DND-41 (cell line): ENCODE measurements around the gene B4GALNT1.

Experiments
- ATAC-seq: fragments of 200-7000 bp; cut with Tn5 transposase; 3 replicates; pipeline ENCODE4 v1.9.1; 2021; ENCODE audit warnings: low read depth; ENCODE audit not compliant: insufficient read depth
- DNase-seq: peaks from one replicate; pipeline ENCODE4 v3.0.0-alpha.2; 2020
- H2AFZ ChIP-seq: 2 replicates; pipeline ENCODE4 v1.6.0; 2012; ENCODE audit warnings: low read depth, low read length
- H3K27ac ChIP-seq: 2 replicates; pipeline ENCODE4 v1.5.1; 2012; ENCODE audit warnings: low read length, inconsistent platforms
- H3K27me3 ChIP-seq: fragments of 200-600 bp; sonication (generic); 2 replicates; pipeline ENCODE4 v1.6.0; 2012; ENCODE audit warnings: low read length, mild to moderate bottlenecking, inconsistent platforms; ENCODE audit not compliant: insufficient read depth, poor library complexity
- H3K36me3 ChIP-seq: 2 replicates; pipeline ENCODE4 v1.5.1; 2012; ENCODE audit warnings: low read length, inconsistent platforms; ENCODE audit not compliant: insufficient read depth
- H3K4me1 ChIP-seq: 2 replicates; pipeline ENCODE4 v1.5.1; 2012; ENCODE audit warnings: mild to moderate bottlenecking, low read length; ENCODE audit not compliant: insufficient read depth
- H3K4me2 ChIP-seq: 2 replicates; pipeline ENCODE4 v1.6.0; 2012; ENCODE audit warnings: mild to moderate bottlenecking, moderate library complexity, low read length, inconsistent platforms; ENCODE audit not compliant: insufficient read depth
- H3K4me3 ChIP-seq, 2 experiments: fragments of 200-600 bp in 1 of 2; shearing (Covaris generic) in 1 of 2; 2 replicates each; pipeline ENCODE4 v1.5.1; 2012 to 2016; ENCODE audit warnings: inconsistent platforms in 2 of 2, low read length in 2 of 2, mild to moderate bottlenecking in 2 of 2, low read depth in 1 of 2, moderate library complexity in 1 of 2
- H3K79me2 ChIP-seq: 2 replicates; pipeline ENCODE4 v1.6.0; 2012; ENCODE audit warnings: low read length, inconsistent platforms; ENCODE audit not compliant: insufficient read depth
- H3K9ac ChIP-seq: 2 replicates; pipeline ENCODE4 v1.6.0; 2012; ENCODE audit warnings: low read depth, mild to moderate bottlenecking, inconsistent platforms, low read length, moderate library complexity
- H3K9me3 ChIP-seq: 2 replicates; pipeline ENCODE4 v1.5.1; 2012; ENCODE audit warnings: low read length, moderate library complexity, mild to moderate bottlenecking, inconsistent platforms; ENCODE audit not compliant: insufficient read depth, severe bottlenecking
- H4K20me1 ChIP-seq: 2 replicates; pipeline ENCODE4 v1.6.0; 2012; ENCODE audit warnings: low read length; ENCODE audit not compliant: insufficient read depth
- EZH2 ChIP-seq: IDR thresholded peaks from 3 replicates; pipeline ENCODE4 v1.6.1; 2012; ENCODE audit warnings: borderline replicate concordance, low read depth, mild to moderate bottlenecking, moderate library complexity, low read length, inconsistent platforms; ENCODE audit not compliant: severe bottlenecking
- TF ChIP-seq, protein P1 (sequence below): IDR thresholded peaks from 2 replicates; pipeline ENCODE4 v1.5.1; 2012; ENCODE audit warnings: borderline replicate concordance, low read length, moderate library complexity, mild to moderate bottlenecking; ENCODE audit not compliant: poor library complexity, severe bottlenecking; ENCODE audit errors: extremely low read depth

B4GALNT1 gene

DNA sequence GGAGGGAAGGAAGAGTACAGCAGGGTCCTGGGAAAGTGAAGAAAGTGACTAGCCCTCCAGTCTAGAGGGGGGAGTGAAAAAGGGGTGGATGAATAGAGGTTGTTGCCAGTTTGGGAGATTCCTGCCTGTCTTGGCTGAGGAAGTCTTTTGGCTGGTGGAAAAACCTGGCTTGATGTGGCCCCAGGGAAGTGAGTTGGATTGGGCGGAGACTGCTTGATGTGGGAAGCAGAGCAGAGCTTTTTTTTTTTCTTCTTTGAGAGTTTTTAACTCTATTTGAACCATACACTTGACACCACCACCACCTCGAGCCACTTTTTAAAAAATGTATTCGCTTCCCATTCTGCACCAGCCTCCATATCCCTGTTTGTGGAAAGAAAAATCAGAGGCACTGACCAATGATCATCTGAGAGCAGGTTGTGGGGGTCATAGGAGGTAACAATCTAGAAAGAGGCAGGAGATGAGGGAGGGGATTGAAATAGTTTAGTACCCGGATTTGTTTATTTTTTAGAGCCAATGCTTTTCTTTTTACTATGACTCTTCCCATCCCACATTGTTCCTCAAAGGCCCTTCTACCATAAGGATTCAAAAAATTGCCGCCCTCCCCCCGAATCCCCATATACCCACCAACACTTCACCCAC lies 29.1 kb downstream of the B4GALNT1 start:
- peaks cover 37% of the 10 kb centered on the region; the same call in 1 of the 2 replicates for H3K36me3 ChIP-seq

DNA sequence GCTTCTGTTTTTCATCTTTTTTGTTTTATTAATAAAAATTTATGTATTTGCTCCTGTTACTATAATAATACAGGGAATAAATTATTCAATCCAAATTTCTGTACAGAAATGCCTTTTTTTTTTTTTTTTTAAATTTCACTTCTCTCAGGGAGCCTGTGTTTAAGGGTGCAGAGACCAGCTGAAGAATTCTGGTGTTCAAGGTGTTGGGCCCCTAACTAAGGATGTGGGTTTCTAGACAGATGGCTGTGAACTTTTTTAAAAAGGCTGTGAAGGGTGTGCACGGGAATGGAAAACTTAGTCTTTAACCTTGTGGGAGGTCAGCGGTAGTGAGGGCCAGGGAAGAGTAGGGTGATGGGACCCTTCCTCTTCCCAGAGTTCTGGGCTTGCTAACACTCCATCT lies 29.7 kb downstream of the B4GALNT1 start:
- Histone ChIP-seq H3K9me3 (no peaks in the 10 kb centered on the region), H3K27ac (no peak overlapping the region)

More for the DNA sequence above, 29.1 kb downstream of the B4GALNT1 start:
- Histone ChIP-seq H3K79me2 (no peaks in the 10 kb centered on the region; the same call in 1 of the 2 replicates), H3K4me3 (peak overlapping the region; percentile 15 to 62; a peak in 3 of 4 replicates), H3K4me1 (peaks cover 21% of the 10 kb centered on the region), H3K9ac (peak overlapping the region; percentile 57), H3K27me3 (no peaks in the 10 kb centered on the region), H4K20me1 (no peaks in the 10 kb centered on the region), H3K27ac (peak overlapping the region; percentile 70), H3K9me3 (no peaks in the 10 kb centered on the region), H3K4me2 (peak overlapping the region; percentile 58), H2AFZ (peak overlapping the region; percentile 92)
- DNase-seq, result no peak
- ATAC-seq, result no peak
- TF ChIP-seq, protein P1, sequence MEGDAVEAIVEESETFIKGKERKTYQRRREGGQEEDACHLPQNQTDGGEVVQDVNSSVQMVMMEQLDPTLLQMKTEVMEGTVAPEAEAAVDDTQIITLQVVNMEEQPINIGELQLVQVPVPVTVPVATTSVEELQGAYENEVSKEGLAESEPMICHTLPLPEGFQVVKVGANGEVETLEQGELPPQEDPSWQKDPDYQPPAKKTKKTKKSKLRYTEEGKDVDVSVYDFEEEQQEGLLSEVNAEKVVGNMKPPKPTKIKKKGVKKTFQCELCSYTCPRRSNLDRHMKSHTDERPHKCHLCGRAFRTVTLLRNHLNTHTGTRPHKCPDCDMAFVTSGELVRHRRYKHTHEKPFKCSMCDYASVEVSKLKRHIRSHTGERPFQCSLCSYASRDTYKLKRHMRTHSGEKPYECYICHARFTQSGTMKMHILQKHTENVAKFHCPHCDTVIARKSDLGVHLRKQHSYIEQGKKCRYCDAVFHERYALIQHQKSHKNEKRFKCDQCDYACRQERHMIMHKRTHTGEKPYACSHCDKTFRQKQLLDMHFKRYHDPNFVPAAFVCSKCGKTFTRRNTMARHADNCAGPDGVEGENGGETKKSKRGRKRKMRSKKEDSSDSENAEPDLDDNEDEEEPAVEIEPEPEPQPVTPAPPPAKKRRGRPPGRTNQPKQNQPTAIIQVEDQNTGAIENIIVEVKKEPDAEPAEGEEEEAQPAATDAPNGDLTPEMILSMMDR, result no peak
- no peak for TF ChIP-seq EZH2

DNA sequence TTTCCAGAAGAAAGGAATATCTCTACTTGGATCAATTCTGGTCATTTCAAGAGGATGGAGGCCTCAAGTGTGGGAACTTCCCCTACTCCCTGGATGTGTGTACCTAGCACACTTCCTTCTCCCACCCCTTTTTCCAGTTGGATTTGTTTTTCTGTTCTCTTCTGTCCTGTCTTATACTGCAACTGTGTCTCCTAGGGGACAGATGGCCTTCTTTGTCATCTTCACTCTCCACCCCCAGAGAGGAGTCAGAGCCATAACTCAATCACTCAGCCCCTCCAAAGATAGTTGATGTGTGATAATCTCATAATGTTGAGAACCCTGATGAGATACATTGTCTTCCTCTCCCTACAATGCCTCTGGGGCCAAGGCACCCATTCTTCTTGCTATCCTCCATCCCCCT lies 30.5 kb downstream of the B4GALNT1 start:
- ATAC-seq (no peak), DNase-seq (no peak)
- Histone ChIP-seq H3K27ac (no peak overlapping the region), H3K9ac (no peak overlapping the region), H3K36me3 (peaks cover 46% of the 10 kb centered on the region; the same call in 1 of the 2 replicates), H3K79me2 (no peaks in the 10 kb centered on the region; the same call in 1 of the 2 replicates), H4K20me1 (no peaks in the 10 kb centered on the region), H3K9me3 (no peaks in the 10 kb centered on the region), H3K4me2 (no peak overlapping the region), H3K4me1 (peaks cover 21% of the 10 kb centered on the region), H3K4me3 (no peak overlapping the region), H3K27me3 (no peaks in the 10 kb centered on the region), H2AFZ (no peak overlapping the region)
- TF ChIP-seq, protein P1, result no peak
- no peak for TF ChIP-seq EZH2

More for the DNA sequence above, 29.7 kb downstream of the B4GALNT1 start:
- H3K4me3 ChIP-seq, result no peak overlapping the region
- no peak overlapping the region for H2AFZ ChIP-seq
- H3K4me1 ChIP-seq, result peaks cover 21% of the 10 kb centered on the region
- TF ChIP-seq, protein P1, result no peak
- TF ChIP-seq EZH2, result no peak
- H3K79me2 ChIP-seq, result no peaks in the 10 kb centered on the region; the same call in 1 of the 2 replicates
- no peaks in the 10 kb centered on the region for H4K20me1 ChIP-seq
- H3K36me3 ChIP-seq, result peaks cover 42% of the 10 kb centered on the region; the same call in 1 of the 2 replicates
- ATAC-seq (no peak), DNase-seq (no peak)
- H3K4me2 ChIP-seq, result no peak overlapping the region
- H3K27me3 ChIP-seq, result no peaks in the 10 kb centered on the region
- no peak overlapping the region for H3K9ac ChIP-seq
